GM12873 (cell line): Measurements from ENCODE around the gene CHRM3.

Experiments used
- TF ChIP-seq, protein P1 (sequence below): IDR thresholded peaks from 2 replicates; pipeline ENCODE4 v1.5.1; 2012; ENCODE audit warnings: low read depth, mild to moderate bottlenecking, moderate library complexity, low read length, control low read depth; ENCODE audit not compliant: insufficient read depth; ENCODE audit errors: missing control alignments

CHRM3 gene

DNA sequence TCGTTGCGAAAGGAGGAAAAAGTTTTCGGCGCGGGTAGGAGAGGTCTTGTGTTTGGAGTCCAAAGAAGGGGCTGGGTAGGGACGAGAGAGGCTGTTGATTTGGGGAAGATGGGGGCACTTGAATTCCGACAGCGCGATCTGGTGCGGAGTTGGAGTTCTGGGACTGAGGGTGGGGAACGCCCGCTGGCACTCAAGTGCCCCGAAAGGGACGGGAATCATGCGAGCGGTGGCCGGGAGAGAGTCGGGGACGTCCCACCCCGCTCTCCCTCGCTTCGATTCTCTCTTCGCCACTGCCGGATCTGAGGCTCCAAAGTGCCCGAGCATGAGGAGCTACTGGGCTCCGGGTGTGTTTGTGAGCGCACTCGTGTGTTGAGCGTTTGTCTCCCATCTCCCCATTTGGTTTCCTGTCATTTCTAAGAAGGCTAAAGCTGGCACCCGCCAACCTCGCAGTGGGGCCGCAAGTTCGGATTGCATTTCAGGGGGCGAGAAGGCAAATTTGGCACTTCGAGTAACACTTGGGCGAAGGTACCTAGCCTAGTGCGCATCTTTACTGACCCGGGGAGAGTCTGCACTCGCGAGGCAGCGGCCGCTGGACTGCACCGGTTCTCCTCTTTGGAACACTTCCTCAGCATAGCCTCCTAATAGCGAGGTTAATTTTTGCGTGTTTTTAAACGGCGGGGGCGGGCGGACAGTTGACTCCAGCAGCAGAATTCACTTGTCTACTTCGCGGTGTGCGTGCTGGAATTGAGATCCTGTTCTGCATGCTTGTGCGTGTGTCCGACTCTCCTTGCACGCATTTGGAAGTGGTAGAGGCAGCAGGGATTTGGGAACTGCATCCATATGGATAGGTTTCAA lies 1.2 kb downstream of the CHRM3 start:
- TF ChIP-seq, protein P1, sequence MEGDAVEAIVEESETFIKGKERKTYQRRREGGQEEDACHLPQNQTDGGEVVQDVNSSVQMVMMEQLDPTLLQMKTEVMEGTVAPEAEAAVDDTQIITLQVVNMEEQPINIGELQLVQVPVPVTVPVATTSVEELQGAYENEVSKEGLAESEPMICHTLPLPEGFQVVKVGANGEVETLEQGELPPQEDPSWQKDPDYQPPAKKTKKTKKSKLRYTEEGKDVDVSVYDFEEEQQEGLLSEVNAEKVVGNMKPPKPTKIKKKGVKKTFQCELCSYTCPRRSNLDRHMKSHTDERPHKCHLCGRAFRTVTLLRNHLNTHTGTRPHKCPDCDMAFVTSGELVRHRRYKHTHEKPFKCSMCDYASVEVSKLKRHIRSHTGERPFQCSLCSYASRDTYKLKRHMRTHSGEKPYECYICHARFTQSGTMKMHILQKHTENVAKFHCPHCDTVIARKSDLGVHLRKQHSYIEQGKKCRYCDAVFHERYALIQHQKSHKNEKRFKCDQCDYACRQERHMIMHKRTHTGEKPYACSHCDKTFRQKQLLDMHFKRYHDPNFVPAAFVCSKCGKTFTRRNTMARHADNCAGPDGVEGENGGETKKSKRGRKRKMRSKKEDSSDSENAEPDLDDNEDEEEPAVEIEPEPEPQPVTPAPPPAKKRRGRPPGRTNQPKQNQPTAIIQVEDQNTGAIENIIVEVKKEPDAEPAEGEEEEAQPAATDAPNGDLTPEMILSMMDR, result no peak

DNA sequence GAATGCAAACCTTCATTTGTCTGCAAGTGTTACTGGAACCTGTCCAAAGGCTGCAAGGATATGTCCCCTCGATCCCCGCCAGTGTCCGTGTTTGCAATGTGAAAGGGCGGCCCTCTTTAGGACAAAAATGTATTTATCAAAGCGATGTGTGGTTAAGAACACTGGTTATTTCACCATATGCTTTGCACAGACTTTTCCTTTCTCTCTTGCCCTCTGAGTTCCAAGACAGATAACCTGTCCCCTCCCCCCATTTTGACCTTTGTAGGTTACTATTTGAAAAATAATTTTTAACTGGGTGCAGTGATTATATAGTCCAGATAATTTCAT lies 1.8 kb downstream of the CHRM3 start:
- TF ChIP-seq, protein P1, result no peak

DNA sequence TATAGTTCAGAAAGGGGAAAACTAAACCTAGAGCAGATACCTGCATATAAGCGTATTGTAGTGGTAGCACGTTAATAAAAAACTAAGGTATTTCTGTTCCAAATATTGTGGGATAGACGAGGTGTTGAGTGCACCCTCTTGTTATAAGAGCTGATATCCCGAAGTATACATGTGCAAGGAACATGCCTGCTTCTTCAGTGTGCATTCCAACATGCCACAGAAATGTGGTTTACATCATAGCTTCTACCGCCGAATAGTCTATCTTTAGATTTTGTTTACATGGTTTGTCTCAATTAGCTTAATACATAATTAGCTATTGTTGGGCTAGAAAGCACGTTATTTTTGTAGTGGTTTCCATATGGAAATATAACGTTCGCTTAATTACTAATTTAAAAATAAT lies 2.2 kb downstream of the CHRM3 start:
- TF ChIP-seq, protein P1, result no peak

DNA sequence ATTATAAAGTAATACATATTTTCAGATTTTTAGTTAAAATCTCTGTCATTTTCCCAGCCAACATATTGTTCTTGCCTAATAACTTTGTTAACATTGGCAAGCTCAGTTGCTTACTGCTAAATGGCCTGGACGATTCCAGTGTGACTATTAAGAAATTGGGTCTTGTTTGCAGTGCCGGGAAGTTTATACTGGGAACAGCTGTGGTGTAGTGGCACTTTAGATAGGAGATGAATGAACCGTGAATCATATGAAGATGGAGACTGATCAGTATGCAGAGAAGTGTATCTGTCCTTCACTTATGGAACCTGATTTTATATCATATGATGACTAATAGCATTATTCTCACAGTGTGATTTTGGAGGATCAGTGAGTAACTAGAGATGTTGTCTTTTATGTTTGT lies 3.3 kb downstream of the CHRM3 start:
- TF ChIP-seq, protein P1, result no peak

DNA sequence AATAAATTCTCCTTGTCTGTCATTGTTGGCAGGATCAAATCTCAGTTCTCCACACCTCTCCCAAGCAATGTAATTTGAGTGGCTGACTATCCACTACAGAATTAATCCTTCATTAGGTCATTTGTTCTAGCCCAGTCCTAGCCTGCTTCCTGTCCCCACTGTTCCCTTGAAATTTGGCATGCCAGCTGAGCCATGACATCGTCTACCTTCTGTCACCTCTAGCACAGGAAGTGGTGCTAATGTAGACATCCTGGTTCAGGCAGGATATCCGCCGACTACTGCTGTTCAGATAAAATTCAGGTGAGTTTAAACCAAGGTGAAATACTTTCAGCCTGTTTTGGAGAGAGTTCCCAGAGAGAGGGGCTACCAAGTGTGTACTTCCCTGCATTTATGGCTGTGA lies 5.9 kb downstream of the CHRM3 start:
- TF ChIP-seq, protein P1, result no peak

DNA sequence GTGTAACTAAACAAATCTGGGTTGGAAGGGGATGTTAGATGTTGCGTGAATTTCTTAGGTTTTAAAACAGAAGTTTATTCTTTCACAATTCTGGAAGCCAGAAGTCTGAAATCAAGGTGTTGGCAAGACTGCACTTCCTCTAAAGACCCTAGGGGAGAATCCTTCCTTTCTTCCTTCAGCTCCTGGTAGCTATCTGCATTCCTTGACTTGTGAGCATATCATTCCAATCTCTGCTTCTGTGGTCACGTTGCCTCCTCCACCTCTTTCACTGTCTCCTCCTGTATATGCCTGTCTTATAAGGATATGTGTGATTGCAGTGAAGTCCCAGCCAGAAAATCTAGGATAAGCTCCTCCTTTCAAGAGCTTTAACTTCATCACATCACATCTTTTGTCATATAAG lies 7.7 kb downstream of the CHRM3 start:
- TF ChIP-seq, protein P1, result no peak

DNA sequence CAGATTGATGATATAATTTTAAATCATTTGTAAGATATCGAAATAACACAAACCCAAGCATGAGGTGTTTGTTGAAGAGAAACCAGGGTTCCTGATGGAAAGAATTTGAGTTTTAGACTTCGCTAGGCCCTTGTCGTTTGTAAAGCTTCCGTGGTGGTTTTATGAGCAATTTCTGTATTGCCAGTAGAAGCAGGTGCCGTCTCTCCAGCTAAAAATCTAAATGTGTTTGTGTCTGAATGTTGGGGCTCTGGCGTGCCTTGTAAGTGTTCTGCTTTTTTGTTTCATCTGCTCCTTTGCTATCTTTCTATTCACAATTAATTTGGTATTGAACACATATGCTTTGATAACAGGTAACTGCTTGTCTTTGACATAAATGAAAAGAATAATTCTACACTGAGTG lies 27.5 kb downstream of the CHRM3 start:
- TF ChIP-seq, protein P1, result no peak
